ENCODE data around the gene WDR64. TPM values are rescaled to one million over a fixed set of nuclear protein-coding genes. Genes with fewer than 3 reads are reported as not detected.

The WDR64 gene
- total RNA-seq, 1 experiment from 2014 or later, result not detected

- POLR2A ChIA-PET (ENCODE audit: unreplicated experiment), result interaction anchor here (0.6 kb wide), 2 partner anchors 12 to 240 kb away, joined by 5 to 11 read pairs; no protein-coding TSS in a partner anchor
- no TSS peak for BruUV-seq (replicated peaks)
Measured at GRCh38 chr1:241610056-241610815, 41.8 kb upstream of the WDR64 start.

GRCh38 chr1:241611063-241611462, 41.0 kb upstream of the WDR64 start:
- no TSS peak for BruUV-seq (replicated peaks)
- Histone ChIP-seq H3K9me2 (replicated peaks; ENCODE audit: low read length) (no peaks in the 10 kb centered on the region), H3K27me3 (ENCODE audit: low read length) (no peaks in the 10 kb centered on the region), H3K4me3 (ENCODE audit: low read length) (no peak overlapping the region), H4K20me1 (ENCODE audit: low read length) (no peaks in the 10 kb centered on the region), H3K4me2 (ENCODE audit: low read length) (peak overlapping the region; percentile 4; the same call in 1 of the 2 replicates), H3K4me1 (ENCODE audit: insufficient read depth, low read length) (peaks cover 94% of the 10 kb centered on the region), H3K36me3 (ENCODE audit: low read depth, low read length) (no peaks in the 10 kb centered on the region), H3F3A (ENCODE audit: low read length, unreplicated experiment) (peaks cover 12% of the 10 kb centered on the region), H3K79me2 (ENCODE audit: low read length) (no peaks in the 10 kb centered on the region), H2AFZ (ENCODE audit: low read length) (peak overlapping the region; percentile 58), H3K9ac (ENCODE audit: low read length) (peak overlapping the region; percentile 60), H3K27ac (ENCODE audit: low read length) (peak overlapping the region; percentile 85), H3K9me3 (ENCODE audit: low read length) (no peaks in the 10 kb centered on the region)
- DNase-seq (peak; percentile 96), ATAC-seq (peak; percentile 7)
- intact Hi-C loops (cut with micrococcal nuclease), result loop anchor here (1.0 to 5.0 kb wide), 6 partner anchors 16 to 376 kb away; no protein-coding TSS in a partner anchor
- TF ChIP-seq CTCF (conservative IDR thresholded peaks at IDR 0.05; ENCODE audit: low read depth, low read length) (peak; percentile 97), EZH2 (IDR thresholded peaks at IDR 0.05; ENCODE audit: low read length, unreplicated experiment) (no peak)
- POLR2A ChIA-PET (ENCODE audit: unreplicated experiment), result interaction anchor here (0.6 kb wide), 1 partner anchor 11 kb away, joined by 11 read pairs; no protein-coding TSS in a partner anchor
- CTCF ChIA-PET, result interaction anchor here (0.6 to 2.1 kb wide), 9 partner anchors 16 to 237 kb away, joined by 3 to 26 read pairs (median 4); partner anchors contain the start of genes CHML, EXO1, FH and KMO

More at GRCh38 chr1:241610056-241610815, 41.8 kb upstream of the WDR64 start:
- Histone ChIP-seq H3K79me2 (ENCODE audit: low read length) (no peaks in the 10 kb centered on the region), H3F3A (ENCODE audit: low read length, unreplicated experiment) (peaks cover 15% of the 10 kb centered on the region), H3K36me3 (ENCODE audit: low read depth, low read length) (no peaks in the 10 kb centered on the region), H3K9me2 (replicated peaks; ENCODE audit: low read length) (no peaks in the 10 kb centered on the region), H3K9me3 (ENCODE audit: low read length) (no peaks in the 10 kb centered on the region), H3K4me2 (ENCODE audit: low read length) (no peak overlapping the region), H3K27me3 (ENCODE audit: low read length) (no peaks in the 10 kb centered on the region), H3K4me3 (ENCODE audit: low read length) (no peak overlapping the region), H3K27ac (ENCODE audit: low read length) (peak overlapping the region; percentile 2; the same call in 1 of the 2 replicates), H3K4me1 (ENCODE audit: insufficient read depth, low read length) (peaks cover 95% of the 10 kb centered on the region), H2AFZ (ENCODE audit: low read length) (no peak overlapping the region), H3K9ac (ENCODE audit: low read length) (no peak overlapping the region), H4K20me1 (ENCODE audit: low read length) (no peaks in the 10 kb centered on the region)
- TF ChIP-seq EZH2 (IDR thresholded peaks at IDR 0.05; ENCODE audit: low read length, unreplicated experiment), result no peak
- TF ChIP-seq CTCF (conservative IDR thresholded peaks at IDR 0.05; ENCODE audit: low read depth, low read length), result no peak
- TF ChIP-seq EZH2phosphoT487 (IDR thresholded peaks at IDR 0.05; ENCODE audit: borderline replicate concordance, low read length), result no peak
- intact Hi-C loops (cut with micrococcal nuclease), result loop anchor here (2.0 to 5.0 kb wide), 2 partner anchors 279 to 377 kb away; no protein-coding TSS in a partner anchor
- ATAC-seq (no peak), DNase-seq (peak; percentile 55)
- CTCF ChIA-PET, result interaction anchor here (0.5 to 2.1 kb wide), 9 partner anchors 17 to 270 kb away, joined by 3 to 26 read pairs (median 4); partner anchors contain the start of genes CHML, EXO1, FH and OPN3
